COLO829 (cell line): Measurements from ENCODE around the gene TMUB1.

Experiments used
- DNase-seq: peaks from one replicate; pipeline ENCODE4 v3.0.0; 2012; ENCODE audit warnings: low spot score

TMUB1 gene, protein sequence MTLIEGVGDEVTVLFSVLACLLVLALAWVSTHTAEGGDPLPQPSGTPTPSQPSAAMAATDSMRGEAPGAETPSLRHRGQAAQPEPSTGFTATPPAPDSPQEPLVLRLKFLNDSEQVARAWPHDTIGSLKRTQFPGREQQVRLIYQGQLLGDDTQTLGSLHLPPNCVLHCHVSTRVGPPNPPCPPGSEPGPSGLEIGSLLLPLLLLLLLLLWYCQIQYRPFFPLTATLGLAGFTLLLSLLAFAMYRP

DNA sequence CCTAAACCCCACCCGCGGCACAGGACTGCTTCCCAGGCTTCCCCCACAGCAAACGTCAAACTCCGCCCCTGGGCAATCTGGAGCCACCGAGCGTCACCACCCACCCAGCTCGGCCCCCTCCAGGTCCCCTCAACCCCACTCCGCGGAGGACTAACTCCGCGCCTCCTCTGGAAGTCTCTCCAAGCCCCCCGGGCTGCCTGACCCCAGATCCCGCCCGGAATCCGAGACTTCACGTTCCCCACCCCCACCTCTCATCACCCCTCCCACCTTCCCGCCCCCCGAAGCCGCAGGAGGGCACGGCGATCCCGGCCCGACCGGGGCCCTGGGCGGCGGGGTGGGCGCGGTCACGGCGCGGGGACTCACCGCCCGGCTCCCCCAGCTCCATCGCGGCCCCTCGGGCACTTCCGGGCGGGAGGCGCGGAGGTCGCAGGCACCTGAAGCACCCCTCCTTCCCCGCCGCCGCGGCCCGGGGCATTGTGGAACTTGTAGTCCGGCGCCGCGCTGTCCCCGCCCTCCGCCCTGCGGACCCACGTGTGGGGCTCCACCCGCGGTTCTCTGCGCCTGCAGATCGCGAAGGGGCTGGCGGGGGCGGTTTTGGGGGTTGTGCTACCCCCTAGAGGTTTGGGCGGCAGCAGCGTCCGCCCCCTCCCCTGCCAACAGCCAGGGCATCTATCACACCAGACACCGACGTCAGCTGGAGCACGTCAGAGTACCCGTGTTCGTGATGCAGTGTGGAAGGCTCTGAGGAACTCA is at the start of gene TMUB1:
Gene TMUB1, minus strand, starts transcription at position 423 of the 753 bp plus-strand sequence. CDS start 930 bp downstream, outside the sequence.
- DNase-seq, result no peak

DNA sequence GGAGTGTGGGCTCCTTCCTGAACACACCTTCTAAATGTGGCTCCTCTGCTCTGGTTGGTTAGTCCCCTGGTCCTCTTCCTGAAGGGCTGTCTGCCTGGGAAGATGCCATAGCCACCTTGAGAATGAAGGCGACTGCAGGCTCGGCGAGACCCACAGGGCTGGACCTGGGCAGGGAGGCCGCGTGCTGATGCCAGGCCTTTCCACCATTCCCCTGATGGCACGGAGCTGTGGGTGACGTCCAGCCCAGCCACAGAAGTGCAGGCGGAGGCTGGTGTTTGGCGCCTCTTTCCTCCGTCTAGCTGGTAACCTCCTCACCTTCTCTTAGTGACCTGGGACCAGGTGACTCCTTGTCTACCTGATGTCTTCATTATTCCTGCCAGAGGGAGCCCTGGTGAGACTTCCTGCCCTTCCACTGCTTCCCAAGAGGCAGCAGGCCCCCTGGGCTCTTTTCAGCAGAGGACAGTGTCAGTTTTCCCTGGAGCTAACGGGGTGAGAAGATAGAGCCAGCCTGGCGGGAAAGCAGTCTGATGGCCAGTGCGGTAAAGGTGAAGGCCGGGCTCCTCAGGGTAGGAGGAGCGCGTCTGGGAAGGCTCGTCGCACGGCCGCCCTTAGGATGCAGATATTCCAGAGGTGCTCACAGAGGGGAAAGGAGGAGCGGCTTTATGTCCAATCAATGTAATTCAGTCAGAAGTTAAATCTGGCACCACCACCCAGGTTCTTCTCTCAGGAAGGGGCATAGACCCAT is 49.3 kb upstream of the TMUB1 start:
- DNase-seq, result no peak

DNA sequence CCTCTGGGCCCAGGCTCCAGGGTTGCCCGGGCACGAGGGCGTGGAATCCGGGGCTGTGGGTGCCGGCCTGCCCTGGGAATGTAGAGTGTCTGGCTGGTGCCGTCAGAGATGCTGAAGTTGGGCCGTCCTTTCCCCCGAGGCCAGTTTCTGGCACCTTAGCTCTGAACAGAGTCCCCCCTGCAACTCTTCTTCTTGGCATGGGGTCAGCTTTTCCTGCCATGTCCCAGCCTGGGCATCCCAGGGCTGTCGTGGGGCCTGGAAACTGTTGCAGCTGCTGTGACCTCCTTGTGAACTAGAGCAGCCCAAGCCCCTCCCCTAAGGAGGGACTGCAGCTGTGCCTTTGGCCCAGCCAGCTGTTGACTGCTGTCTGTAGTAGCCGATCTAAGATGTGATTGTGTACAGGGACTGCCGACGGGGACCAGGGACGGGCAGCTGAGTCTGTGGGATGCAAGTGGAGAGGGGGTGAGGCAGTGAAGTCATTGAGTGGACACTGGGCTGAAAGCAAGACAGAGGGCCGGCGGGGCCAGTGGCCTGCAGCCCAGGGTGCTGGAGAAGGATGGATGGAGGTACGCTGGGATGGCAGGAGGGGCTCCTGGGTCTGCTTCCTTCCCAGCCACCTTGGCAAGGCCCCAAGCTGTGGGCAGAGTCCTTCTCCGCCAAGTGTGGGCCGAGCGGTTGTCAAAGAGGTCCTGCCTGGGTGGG is 48.5 kb upstream of the TMUB1 start:
- DNase-seq, result no peak

DNA sequence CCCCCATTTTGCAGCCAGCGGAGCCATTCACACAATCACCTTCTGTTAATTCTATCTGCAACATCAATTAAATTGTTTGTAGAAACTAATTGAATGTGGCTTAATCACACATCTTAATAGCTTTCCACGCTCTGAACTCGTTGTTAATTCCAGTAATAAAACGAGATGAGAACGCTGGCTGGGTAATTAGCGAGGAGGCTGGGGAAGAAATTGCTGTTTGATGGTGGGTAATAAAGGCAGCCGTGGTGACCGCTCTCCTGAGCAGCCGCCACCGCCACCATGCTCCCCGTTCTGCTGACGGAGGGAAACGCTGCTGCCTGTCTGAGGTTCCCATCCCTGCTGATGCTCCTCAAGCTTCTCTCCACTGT is 47.9 kb upstream of the TMUB1 start:
- DNase-seq, result no peak

DNA sequence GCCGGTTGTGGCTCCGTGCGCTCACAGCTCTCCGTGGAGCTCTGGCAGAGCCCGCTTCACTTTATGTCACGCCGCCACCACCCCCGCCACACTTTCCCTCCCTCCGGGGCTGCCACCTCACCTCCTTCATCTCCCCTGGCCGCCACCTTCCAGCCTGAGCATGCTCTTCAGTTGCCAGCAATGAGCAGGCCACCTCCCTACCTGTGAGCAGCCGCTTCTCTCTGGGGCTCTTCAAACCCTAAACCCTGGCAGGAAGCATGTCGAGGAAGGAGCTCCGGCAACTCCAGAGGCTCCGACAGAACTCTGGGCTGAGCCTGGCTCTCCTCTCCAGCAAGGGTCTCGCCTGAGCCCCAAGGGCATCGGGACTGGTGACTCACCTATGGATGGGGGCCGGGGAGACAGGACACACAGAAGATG is 47.5 kb upstream of the TMUB1 start:
- no peak for DNase-seq

DNA sequence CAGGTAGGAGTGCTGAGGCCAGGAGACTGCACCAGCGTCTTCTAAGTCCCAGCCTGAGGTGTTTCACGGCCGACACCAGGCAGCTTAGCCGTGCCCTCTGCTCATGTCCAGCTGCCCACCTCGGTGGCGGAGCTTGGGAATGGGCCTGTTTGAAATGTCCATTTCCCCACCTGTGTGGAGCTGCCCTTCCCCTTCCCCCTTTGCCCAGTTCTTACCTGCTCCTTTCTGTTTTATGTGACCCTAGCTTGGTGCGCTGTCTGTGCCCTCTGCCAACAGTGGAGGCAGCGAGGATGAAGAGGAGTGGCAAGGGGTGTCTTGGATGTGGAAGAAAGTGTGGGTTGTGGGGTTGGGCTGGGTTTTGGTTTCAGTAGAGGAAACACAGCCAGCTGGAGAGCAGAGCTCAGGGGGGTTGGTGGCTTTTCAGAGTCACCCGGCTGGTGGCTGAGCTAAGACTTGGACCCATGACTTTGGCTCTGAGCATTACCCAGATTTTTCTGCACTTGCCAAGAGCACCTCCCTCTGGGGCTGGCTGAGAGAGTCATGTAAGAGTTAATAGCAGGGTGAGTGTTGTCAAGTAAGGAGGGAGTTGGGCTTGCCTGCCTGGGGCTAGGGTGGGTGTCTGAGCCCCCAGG is 46.8 kb upstream of the TMUB1 start:
- no peak for DNase-seq

- DNase-seq, result no peak
Measured at GRCh38 chr7:151129117-151129959, 46.0 kb upstream of the TMUB1 start.

DNA sequence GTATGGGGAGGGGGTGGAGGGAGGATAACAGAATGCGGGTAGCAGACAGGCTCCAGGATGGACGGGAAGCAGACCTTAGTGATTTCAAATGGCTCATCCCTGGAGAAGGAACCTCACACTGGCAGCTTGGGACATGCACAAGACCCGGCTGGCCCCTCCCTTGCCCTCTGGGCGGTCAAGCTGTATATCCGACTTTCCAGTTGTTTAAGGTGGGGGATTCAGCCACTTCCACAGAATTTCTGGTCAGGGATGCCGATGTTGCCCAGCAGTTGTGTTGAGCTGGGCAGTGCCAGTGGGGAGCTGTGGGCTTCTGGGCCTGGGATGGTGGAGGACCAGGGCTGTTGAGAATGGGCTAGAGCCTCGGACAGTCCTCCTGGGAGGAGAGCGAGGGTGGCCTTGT is 45.4 kb upstream of the TMUB1 start:
- no peak for DNase-seq

DNA sequence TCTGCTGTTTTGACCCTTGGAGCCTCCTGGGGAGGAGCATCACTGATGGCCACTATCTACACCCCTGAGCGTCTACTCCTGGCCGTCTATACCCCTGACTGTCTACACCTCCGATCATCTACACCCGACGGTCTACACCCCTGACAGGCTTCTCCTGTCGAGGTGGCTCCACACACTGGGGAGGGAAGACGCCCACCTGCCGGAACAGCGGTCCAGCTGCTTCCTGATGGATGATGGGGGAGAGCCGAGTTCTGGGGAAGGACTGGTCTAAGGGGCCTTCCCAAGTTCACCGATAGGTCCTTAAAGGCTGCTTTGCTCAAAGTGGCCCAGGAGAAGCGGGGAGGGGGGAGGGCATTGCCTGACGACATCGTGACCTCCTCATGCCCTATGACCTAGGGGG is 44.9 kb upstream of the TMUB1 start:
- DNase-seq, result no peak

DNA sequence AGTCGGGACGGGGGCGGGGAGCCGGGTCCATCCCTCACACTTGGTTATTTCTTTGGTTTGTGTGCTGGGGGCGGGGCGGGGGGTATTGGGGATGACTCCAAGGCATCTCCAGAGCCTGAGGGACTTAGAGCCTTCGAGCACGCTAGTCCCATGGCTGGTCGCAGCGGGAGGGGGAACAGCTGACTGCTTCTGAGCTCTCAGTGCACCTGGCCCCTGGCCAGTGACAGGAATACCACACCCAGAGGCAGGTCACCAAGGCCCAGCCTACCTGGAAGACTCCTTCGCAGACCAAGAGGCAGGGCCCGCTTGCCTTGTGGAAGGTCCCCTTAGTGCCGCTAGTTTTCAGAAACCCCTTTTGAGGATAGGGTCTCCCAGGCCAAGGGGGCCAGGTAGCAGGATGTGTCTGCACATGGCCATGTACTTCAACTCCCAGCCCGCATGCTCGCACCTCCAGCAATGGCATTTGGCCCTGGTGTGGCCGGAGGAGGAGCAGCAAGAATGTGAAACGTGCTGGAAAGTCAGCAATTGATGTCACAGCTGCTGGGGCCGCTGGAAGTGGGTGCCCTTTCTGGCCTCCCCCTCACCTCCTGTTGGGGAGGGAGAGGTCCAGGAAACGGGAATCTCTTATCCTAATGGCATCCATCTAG is 43.3 kb upstream of the TMUB1 start:
- DNase-seq, result no peak

DNA sequence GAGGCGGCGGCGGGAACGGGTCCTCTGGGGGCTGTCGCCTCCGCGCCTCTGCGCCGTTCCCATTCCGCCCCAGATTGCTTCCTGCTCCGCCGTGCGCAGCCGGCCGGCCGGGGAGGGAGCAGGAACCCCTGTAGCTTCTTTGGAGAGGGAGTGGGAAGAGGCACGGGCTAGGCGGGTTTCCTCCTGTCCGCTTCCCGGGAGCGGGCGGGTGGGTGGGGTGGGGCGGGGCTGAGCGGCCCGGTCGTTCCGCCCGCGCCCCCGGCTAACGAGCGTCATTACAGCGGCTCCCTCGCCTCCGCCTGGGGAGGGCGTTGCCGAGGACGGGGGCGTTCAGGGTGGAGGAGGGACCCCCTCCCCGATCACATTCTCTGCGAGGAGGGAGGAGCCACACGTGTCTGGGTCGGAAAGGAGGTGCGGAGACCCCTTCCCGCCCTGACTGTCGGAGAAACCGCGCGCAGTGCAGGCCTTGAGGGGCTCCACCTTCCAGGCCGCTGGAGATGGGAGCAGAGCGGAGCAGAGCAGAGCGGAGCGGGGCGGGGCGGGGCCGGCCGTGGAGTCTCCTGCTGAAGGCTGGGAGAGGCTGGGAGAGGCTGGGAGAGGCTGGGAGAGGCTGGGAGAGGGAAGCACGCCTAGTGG is 42.7 kb upstream of the TMUB1 start:
- DNase-seq, result no peak

DNA sequence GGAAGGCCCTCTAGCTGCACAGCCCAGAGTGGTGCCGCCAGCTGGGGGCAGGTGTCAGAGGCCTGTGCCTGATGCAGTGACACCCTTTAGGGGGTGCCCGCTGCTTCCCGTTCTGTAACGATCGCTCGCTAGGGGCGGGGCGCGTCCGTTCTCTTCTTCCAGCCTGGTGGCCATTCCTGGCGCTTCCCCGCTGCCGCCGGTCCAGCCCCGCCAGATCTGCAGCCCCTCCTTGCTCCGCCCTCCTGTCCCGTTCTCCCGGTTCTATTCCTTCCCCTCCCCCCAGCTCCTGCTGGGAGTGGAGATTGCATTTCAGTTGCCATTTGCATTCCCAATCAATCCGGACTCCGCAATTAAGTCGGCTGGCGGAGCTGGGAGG is 42.2 kb upstream of the TMUB1 start:
- no peak for DNase-seq

- no peak for DNase-seq
Measured at GRCh38 chr7:151124899-151125399, 41.7 kb upstream of the TMUB1 start.

GRCh38 chr7:151124481-151124880 is 41.2 kb upstream of the TMUB1 start:
- DNase-seq, result no peak

- peak; percentile 81 for DNase-seq
Measured at GRCh38 chr7:151123822-151124464, 40.6 kb upstream of the TMUB1 start.

GRCh38 chr7:151123158-151123821 is 40.0 kb upstream of the TMUB1 start:
- DNase-seq, result no peak

DNA sequence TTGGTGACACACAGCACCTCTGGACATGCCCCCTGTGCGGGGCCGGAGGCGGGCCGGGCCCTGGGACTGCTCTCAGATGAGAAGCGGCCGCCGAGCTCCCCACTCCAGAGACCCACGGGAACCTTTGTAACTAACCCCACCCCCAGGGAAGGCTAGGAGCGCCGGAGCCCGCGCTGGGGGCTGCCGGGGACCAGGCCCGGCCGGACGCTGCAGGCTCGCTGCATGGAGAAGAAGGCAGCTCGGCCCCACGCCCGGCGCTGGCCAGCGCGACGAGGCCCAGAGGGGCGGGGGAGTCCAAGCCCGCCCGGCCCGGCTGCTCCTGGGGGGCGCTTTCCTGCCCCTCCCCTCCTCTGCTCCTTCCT is 39.5 kb upstream of the TMUB1 start:
- no peak for DNase-seq

DNA sequence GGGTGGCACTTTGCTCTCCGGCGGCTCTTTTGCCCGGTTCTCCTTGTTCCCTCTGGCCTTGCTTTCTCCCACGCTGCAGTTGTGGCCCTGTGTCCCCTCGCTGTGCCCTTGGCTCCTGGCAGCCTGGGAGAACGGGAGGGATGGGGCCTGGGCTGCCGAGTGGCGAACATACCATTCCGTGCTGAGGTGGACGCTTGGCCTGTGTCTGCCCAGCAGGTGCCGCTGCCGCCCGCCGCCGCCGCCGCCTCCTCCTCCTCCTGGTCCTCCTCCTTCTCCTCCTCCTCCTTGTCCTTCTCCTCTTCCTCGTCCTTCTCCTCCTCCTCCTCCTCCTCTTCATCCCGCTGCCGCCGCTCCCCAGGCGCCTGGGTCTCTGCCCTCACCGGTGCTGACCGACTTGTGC is 39.0 kb upstream of the TMUB1 start:
- DNase-seq, result no peak
